Left ventricle myocardium inferior (tissue), 1 donor: ENCODE data around the gene RASSF4. TPM values are rescaled to one million over a fixed set of nuclear protein-coding genes. Genes with fewer than 3 reads are reported as not detected.

ENCODE experiments used
- DNase-seq: peaks from one replicate; pipeline ENCODE4 v3.0.0-alpha.2; 2020
- H3K27ac ChIP-seq: fragments of 200-600 bp; replicated peaks from 2 replicates; pipeline ENCODE4 v1.8.0; 2021
- H3K27me3 ChIP-seq: fragments of 200-600 bp; 2 replicates; pipeline ENCODE4 v1.8.0; 2021; ENCODE audit warnings: low read depth
- H3K36me3 ChIP-seq: fragments of 200-600 bp; 2 replicates; pipeline ENCODE4 v1.8.0; 2021
- H3K4me1 ChIP-seq: fragments of 200-600 bp; 2 replicates; pipeline ENCODE4 v1.8.0; 2021
- H3K4me3 ChIP-seq: fragments of 200-600 bp; 2 replicates; pipeline ENCODE4 v1.8.0; 2021; ENCODE audit warnings: mild to moderate bottlenecking, moderate library complexity
- H3K9me3 ChIP-seq: fragments of 200-600 bp; replicated peaks from 2 replicates; pipeline ENCODE4 v1.8.0; 2021
- intact Hi-C: fragments of 100-400 bp; cut with micrococcal nuclease; formaldehyde crosslinking; loops from one replicate; pipeline ENCODE4 v1.11.0; 2022
- total RNA-seq: library from RNA; stranded (reverse); fragmentation: NEBNext Ultra II Directional; extraction: Animal tissue kit (Norgen Biotek cat#: 25700); gene quantifications from one replicate; pipeline ENCODE4 v1.2.1, GENCODE V29; 2021
- TF ChIP-seq, protein P1 (sequence below): fragments of 200-600 bp; IDR thresholded peaks from 2 replicates; pipeline ENCODE4 v1.8.0; 2021; ENCODE audit warnings: antibody characterized with exemption, mild to moderate bottlenecking, borderline replicate concordance
- donor health status: DM: no; HTN: yes; CAD: no; lungs with severe emphysema.

RASSF4 gene
- total RNA-seq, 1 donor from 2014 or later, result 103 TPM

DNA sequence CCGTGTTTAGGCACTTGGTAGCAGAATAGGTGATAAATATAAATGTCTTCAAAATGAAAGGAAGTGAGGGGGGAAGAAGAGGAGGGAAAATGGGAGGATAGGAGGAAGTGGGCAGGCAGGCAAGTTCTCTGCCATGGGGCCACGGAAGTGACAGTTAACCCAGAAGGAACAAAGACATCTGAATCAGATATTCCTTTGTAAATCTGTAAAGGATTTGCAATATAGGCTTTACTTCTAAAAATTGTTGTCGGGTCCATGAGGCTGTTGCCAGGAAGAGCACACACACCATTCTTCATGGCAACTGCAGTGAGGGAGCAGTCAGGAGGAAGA is 23.7 kb upstream of the RASSF4 start:
- peak overlapping the region; percentile 70 for H3K27ac ChIP-seq
- DNase-seq, result no peak
- TF ChIP-seq, protein P1, sequence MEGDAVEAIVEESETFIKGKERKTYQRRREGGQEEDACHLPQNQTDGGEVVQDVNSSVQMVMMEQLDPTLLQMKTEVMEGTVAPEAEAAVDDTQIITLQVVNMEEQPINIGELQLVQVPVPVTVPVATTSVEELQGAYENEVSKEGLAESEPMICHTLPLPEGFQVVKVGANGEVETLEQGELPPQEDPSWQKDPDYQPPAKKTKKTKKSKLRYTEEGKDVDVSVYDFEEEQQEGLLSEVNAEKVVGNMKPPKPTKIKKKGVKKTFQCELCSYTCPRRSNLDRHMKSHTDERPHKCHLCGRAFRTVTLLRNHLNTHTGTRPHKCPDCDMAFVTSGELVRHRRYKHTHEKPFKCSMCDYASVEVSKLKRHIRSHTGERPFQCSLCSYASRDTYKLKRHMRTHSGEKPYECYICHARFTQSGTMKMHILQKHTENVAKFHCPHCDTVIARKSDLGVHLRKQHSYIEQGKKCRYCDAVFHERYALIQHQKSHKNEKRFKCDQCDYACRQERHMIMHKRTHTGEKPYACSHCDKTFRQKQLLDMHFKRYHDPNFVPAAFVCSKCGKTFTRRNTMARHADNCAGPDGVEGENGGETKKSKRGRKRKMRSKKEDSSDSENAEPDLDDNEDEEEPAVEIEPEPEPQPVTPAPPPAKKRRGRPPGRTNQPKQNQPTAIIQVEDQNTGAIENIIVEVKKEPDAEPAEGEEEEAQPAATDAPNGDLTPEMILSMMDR, result no peak
- H3K36me3 ChIP-seq, result no peaks in the 10 kb centered on the region
- H3K4me1 ChIP-seq, result peaks cover 47% of the 10 kb centered on the region
- H3K27me3 ChIP-seq, result no peaks in the 10 kb centered on the region
- H3K4me3 ChIP-seq, result no peak overlapping the region
- peaks cover 4% of the 10 kb centered on the region for H3K9me3 ChIP-seq
- intact Hi-C loops, result no loop called here

DNA sequence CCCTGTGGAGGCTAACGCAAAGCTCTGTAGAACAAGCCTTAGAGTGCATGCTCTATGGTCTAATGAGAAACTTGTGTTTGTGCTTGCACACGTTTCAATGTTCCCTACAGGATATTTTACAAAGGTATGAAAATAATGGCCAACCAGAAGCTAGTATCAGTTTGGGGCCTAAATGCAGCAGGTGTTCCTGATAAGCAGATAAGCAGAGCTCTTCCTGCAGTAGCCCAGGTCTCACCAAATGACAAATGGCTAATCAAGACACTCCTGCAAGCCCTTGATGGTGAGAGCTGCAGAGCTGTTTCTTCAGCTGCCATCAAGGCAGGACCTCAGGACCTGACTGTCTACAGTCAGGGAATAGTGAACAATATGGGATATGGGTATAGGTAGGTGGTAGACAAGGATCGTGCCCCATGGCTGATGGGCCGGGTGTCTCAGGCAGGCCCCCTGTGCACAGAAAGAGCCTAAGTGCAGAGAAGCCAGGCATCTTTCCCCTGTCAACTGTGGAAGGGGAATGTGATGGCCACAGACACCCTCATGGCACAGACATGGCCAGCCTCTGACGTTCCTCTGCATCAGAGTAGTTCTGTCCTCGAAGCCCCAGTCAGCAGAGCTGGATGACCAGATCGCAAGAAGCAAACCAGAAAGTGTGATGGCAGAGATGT is 23.2 kb upstream of the RASSF4 start:
- Histone ChIP-seq H3K27me3 (no peaks in the 10 kb centered on the region), H3K4me1 (peaks cover 47% of the 10 kb centered on the region), H3K4me3 (no peak overlapping the region), H3K36me3 (no peaks in the 10 kb centered on the region), H3K27ac (peak overlapping the region; percentile 70), H3K9me3 (peaks cover 4% of the 10 kb centered on the region)
- TF ChIP-seq, protein P1, result no peak
- DNase-seq, result no peak
- intact Hi-C loops, result no loop called here

DNA sequence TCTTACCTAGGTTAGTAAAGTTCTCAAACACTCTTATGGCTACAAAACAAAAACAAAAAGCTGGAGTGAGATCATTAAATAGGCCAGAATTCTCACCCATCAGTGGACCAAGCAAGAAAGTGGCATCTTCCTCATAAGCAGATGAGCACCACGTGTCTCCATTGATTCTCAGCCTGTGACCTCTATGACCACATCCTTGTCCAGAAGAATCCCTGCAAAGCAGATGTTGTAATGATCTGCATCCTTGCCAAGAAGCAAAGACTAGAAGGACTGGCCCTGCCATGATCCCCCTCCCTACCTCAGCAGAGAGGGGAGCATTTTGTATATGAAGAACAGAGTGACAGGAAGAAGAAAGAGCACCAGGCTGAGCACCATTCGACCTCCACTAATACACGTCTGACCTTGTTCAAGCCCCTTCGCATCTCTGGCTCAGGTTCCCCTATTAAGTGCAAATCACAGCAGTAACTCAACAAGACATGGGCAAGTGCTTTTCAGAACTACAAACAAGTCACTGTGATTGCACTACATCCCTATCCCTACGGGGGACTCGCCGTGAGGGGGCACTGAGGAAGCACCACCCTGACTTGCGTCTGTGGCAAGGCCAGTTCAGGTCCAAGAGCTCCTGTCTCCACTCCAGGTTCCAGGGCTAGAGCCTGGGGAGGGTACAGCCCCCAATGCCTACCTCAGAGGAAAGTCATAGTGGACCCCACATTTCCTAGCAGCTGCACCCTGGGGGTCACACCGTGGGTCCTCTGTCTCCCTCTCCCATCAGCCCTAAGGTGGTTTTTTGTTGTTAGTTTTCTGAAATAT is 22.2 kb upstream of the RASSF4 start:
- no peak for DNase-seq

DNA sequence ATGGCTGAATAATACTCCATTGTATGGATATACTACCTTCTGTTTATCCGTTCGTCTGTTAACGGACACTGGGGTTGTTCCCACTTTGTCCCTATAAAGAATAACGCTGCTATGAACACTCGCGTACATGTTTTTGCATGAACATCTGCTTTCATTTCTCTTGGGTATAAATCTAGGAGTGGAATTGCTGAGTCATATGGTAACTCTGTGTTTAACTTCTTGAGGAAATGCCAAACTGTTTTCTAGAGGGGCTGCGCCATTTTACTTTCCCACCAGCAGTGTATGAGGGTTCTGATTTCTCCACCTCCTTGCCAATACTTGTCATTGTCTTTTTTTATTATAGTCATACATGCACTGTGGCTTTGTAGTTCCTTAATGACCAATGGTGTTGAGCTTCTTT is 20.6 kb upstream of the RASSF4 start:
- Histone ChIP-seq H3K27me3 (no peaks in the 10 kb centered on the region), H3K27ac (no peak overlapping the region), H3K4me1 (peaks cover 30% of the 10 kb centered on the region), H3K36me3 (no peaks in the 10 kb centered on the region), H3K4me3 (no peak overlapping the region), H3K9me3 (peaks cover 4% of the 10 kb centered on the region)
- TF ChIP-seq, protein P1, result no peak
- intact Hi-C loops, result no loop called here
- no peak for DNase-seq

More for the DNA sequence above, 22.2 kb upstream of the RASSF4 start:
- Histone ChIP-seq H3K27ac (no peak overlapping the region), H3K36me3 (no peaks in the 10 kb centered on the region), H3K4me3 (no peak overlapping the region), H3K9me3 (peaks cover 4% of the 10 kb centered on the region), H3K4me1 (peaks cover 45% of the 10 kb centered on the region), H3K27me3 (no peaks in the 10 kb centered on the region)
- TF ChIP-seq, protein P1, result no peak
- intact Hi-C loops, result no loop called here

DNA sequence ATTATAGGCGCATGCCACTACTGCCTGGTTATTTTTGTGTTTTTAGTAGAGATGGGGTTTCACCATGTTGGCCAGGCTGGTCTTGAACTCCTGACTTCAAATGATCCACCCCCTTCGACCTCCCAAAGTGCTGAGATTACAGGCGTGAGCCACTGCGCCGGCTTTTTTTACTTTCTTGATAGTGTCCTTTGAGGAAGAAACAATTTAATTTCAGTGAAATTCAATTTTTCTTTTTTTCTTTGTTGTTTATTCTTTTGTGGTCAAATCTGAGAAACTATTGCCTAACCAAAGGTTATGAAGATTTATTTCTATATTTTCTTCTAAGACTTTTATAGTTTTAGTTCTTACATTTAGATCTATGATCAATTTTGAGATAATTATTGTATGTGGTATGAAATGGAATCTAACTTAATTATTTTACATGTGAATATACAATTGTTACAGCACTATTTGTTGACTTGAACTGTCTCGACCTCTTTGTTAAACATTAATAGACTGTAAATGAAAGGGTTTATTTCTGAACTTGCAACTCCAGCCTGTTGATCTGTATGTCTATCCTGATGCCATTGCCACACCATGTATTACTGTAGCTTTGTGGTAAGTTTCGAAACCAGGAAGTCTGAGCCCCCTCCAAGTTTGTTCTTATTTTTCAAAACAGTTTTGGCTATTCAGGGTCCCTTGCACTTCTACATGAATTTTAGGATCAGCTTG is 19.8 kb upstream of the RASSF4 start:
- Histone ChIP-seq H3K27me3 (no peaks in the 10 kb centered on the region), H3K4me1 (peaks cover 21% of the 10 kb centered on the region), H3K36me3 (no peaks in the 10 kb centered on the region), H3K4me3 (no peak overlapping the region), H3K9me3 (peaks cover 12% of the 10 kb centered on the region), H3K27ac (no peak overlapping the region)
- TF ChIP-seq, protein P1, result no peak
- no peak for DNase-seq
- intact Hi-C loops, result no loop called here
